K562 (cell line): ENCODE data around the gene ANK3. TPM values are rescaled to one million over a fixed set of nuclear protein-coding genes. Genes with fewer than 3 reads are reported as not detected.

Source experiments
- ATF4 ChIP-seq: fragments of 450-650 bp; formaldehyde crosslinking; IDR thresholded peaks from 2 replicates; pipeline ENCODE4 v1.4.0; 2022; ENCODE audit warnings: mild to moderate bottlenecking, moderate library complexity
- CHD7 ChIP-seq: fragments of 200-600 bp; sonication (generic); IDR thresholded peaks from one replicate; pipeline ENCODE4 v1.6.1; 2012; ENCODE audit warnings: mild to moderate bottlenecking, low read depth, low read length, inconsistent platforms
- EWSR1 ChIP-seq: fragments of 450-650 bp; IDR thresholded peaks from 2 replicates; pipeline ENCODE4 v1.6.1; 2018; ENCODE audit warnings: borderline replicate concordance, mild to moderate bottlenecking, low read depth, moderate library complexity; ENCODE audit not compliant: partially characterized antibody
- FOXJ2 ChIP-seq: fragments of 200-800 bp; sonication (Bioruptor generic); IDR thresholded peaks from 2 replicates; pipeline ENCODE4 v1.6.1; 2016; ENCODE audit warnings: missing genetic modification characterization, missing compliant biosample characterization
- HNRNPL ChIP-seq: fragments of 200-400 bp; formaldehyde crosslinking; IDR thresholded peaks from 2 replicates; pipeline ENCODE4 v1.6.1; 2017; ENCODE audit warnings: low read depth, mild to moderate bottlenecking, low read length
- ILK ChIP-seq: fragments of 450-650 bp; IDR thresholded peaks from 2 replicates; pipeline ENCODE4 v1.6.1; 2016; ENCODE audit warnings: missing genetic modification characterization, low read depth, mild to moderate bottlenecking, missing compliant biosample characterization, moderate library complexity, borderline replicate concordance
- ZNF232 ChIP-seq: sonication (generic); formaldehyde crosslinking; IDR thresholded peaks from 2 replicates; pipeline ENCODE4 v1.8.0; 2022; ENCODE audit warnings: mild to moderate bottlenecking, missing genetic modification reagents
- polyA plus RNA-seq, 8 experiments: library from polyadenylated mRNA; depleted of rRNA in 4 of 8; stranded (reverse) in 5 of 8; unstranded in 3 of 8; fragments of >200 nt; fragmentation: Nextera tagmentation in 2 of 8; fragmentation: Illumina TruSeq in 1 of 8; extraction: Ambion mirVana in 2 of 8; extraction: Trizol in 1 of 8; gene quantifications; 2 replicates each; pipeline versions ENCODE4 v1.2.1 to v1.2.3, GENCODE V29; 2011 to 2014; ENCODE audit warnings: inconsistent platforms in 1 of 8, missing spikeins in 1 of 8
- total RNA-seq, 7 experiments: library from RNA; depleted of rRNA in 6 of 7; stranded (reverse); fragments of >200 nt in 6 of 7; fragmentation: Illumina TruSeq in 2 of 7; extraction: Trizol in 2 of 7; gene quantifications; 2 replicates each; pipeline versions ENCODE4 v1.2.1 to v1.2.3, GENCODE V29; 2011 to 2021; ENCODE audit warnings: low replicate concordance in 1 of 7
- TF ChIP-seq, protein P1 (sequence below): fragments of 450-650 bp; IDR thresholded peaks from 2 replicates; pipeline ENCODE4 v1.6.1; 2018; ENCODE audit warnings: mild to moderate bottlenecking, low read depth; ENCODE audit not compliant: partially characterized antibody
- TF ChIP-seq, protein P2 (sequence below): fragments of 250-450 bp; sonication (Bioruptor Pico); IDR thresholded peaks from 2 replicates; pipeline ENCODE4 v1.8.0; 2022; ENCODE audit warnings: moderate library complexity, mild to moderate bottlenecking, inconsistent platforms
- TF ChIP-seq, protein P3 (sequence below): fragments of 250-450 bp; sonication (Bioruptor Pico); IDR thresholded peaks from 2 replicates; pipeline ENCODE4 v1.4.0; 2020; ENCODE audit warnings: mild to moderate bottlenecking

Gene ANK3
- total and polyA plus RNA-seq, 9 of the 15 experiments (the other 6 are each of a cell fraction or from before 2014, with no cell fraction given), result 10.0 to 32.3 (median 17.9) TPM

DNA sequence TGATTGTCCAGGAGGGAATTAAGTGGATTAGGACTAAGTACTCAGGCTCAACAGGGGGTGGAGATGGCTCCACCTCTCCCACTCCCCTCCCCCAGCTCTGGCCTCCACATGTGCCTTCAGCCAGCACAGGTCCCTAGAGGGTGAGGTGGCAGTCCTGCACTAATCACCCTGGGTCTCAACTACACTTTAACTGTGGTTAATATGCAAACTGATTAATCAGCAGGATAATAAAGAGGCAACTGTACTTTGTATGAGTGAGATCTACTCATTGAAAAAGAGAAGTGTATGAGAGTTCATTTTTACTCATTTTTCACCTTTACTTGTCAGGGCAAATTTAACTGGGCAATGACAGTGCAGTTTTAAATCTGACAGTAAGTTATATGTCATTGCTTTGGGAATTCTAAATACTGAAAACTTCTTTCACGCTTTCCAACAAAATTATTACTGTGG, 259.5 kb downstream of the ANK3 start (continued):
- TF ChIP-seq ATF4, result no peak
- no peak for TF ChIP-seq HNRNPL
- TF ChIP-seq, protein P1, sequence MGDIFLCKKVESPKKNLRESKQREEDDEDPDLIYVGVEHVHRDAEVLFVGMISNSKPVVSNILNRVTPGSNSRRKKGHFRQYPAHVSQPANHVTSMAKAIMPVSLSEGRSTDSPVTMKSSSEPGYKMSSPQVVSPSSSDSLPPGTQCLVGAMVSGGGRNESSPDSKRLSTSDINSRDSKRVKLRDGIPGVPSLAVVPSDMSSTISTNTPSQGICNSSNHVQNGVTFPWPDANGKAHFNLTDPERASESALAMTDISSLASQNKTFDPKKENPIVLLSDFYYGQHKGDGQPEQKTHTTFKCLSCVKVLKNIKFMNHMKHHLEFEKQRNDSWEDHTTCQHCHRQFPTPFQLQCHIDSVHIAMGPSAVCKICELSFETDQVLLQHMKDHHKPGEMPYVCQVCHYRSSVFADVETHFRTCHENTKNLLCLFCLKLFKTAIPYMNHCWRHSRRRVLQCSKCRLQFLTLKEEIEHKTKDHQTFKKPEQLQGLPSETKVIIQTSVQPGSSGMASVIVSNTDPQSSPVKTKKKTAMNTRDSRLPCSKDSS, result no peak
- TF ChIP-seq, protein P2, sequence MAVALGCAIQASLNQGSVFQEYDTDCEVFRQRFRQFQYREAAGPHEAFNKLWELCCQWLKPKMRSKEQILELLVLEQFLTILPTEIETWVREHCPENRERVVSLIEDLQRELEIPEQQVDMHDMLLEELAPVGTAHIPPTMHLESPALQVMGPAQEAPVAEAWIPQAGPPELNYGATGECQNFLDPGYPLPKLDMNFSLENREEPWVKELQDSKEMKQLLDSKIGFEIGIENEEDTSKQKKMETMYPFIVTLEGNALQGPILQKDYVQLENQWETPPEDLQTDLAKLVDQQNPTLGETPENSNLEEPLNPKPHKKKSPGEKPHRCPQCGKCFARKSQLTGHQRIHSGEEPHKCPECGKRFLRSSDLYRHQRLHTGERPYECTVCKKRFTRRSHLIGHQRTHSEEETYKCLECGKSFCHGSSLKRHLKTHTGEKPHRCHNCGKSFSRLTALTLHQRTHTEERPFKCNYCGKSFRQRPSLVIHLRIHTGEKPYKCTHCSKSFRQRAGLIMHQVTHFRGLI (CRISPR knock-in tag), result no peak
- no peak for TF ChIP-seq EWSR1
- no peak for TF ChIP-seq CHD7
- TF ChIP-seq, protein P3, sequence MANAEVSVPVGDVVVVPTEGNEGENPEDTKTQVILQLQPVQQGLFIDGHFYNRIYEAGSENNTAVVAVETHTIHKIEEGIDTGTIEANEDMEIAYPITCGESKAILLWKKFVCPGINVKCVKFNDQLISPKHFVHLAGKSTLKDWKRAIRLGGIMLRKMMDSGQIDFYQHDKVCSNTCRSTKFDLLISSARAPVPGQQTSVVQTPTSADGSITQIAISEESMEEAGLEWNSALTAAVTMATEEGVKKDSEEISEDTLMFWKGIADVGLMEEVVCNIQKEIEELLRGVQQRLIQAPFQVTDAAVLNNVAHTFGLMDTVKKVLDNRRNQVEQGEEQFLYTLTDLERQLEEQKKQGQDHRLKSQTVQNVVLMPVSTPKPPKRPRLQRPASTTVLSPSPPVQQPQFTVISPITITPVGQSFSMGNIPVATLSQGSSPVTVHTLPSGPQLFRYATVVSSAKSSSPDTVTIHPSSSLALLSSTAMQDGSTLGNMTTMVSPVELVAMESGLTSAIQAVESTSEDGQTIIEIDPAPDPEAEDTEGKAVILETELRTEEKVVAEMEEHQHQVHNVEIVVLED (CRISPR knock-in tag), result no peak
- TF ChIP-seq ZNF232 (CRISPR knock-in tag), result no peak
- no peak for TF ChIP-seq FOXJ2 (tag)
- TF ChIP-seq ILK (tag), result no peak
